Gastroesophageal sphincter (tissue), 4 donors: ENCODE results near the gene FASTKD3. TPM values are rescaled to one million over a fixed set of nuclear protein-coding genes. Genes with fewer than 3 reads are reported as not detected.
A peak's percentile ranks its signal among the peaks of the same experiment; 100 is the strongest.

Experiments
- ATAC-seq: fragments of 150-250 bp; one replicate; pipeline ENCODE4 v1.9.1; 2016; ENCODE audit warnings: mild to moderate bottlenecking, moderate library complexity
- H3K27ac ChIP-seq, 4 donors: fragments of 200-600 bp; sonication (generic) in 3 of 4; 1 replicate in 3 of 4; 2 replicates in 1 of 4; pipeline ENCODE4 v1.5.1; 2016 to 2019
- H3K27me3 ChIP-seq: fragments of 200-600 bp; sonication (generic); one replicate; pipeline ENCODE4 v1.5.1; 2019
- H3K36me3 ChIP-seq, 2 donors: fragments of 200-600 bp; sonication (generic); one replicate each; pipeline ENCODE4 v1.5.1; 2019; ENCODE audit warnings: control low read depth in 1 of 2
- H3K4me1 ChIP-seq, 3 donors: fragments of 200-600 bp; sonication (generic); 1 replicate in 2 of 3; 2 replicates in 1 of 3; pipeline ENCODE4 v1.5.1; 2016 to 2019; ENCODE audit warnings: control low read depth in 2 of 3
- H3K4me3 ChIP-seq, 2 donors: fragments of 200-600 bp; sonication (generic); one replicate each; pipeline ENCODE4 v1.5.1; 2019; ENCODE audit warnings: mild to moderate bottlenecking in 1 of 2, moderate library complexity in 1 of 2
- H3K9me3 ChIP-seq, 3 donors: fragments of 200-600 bp; sonication (generic); one replicate each; pipeline ENCODE4 v1.5.1; 2017 to 2019; ENCODE audit warnings: control low read depth in 2 of 3
- EP300 ChIP-seq: sonication (generic); formaldehyde crosslinking; IDR thresholded peaks from one replicate; pipeline ENCODE4 v1.6.1; 2017; ENCODE audit warnings: antibody characterized with exemption, mild to moderate bottlenecking
- POLR2A ChIP-seq, 2 donors: fragments of 450-650 bp; IDR thresholded peaks; one replicate each; pipeline ENCODE4 v1.6.1; 2017; ENCODE audit warnings: antibody characterized with exemption in 2 of 2, mild to moderate bottlenecking in 2 of 2, moderate library complexity in 1 of 2
- POLR2AphosphoS5 ChIP-seq: sonication (generic); formaldehyde crosslinking; IDR thresholded peaks from one replicate; pipeline ENCODE4 v1.6.1; 2017; ENCODE audit warnings: antibody characterized with exemption
- WGBS, 2 donors: methylation state at CpG; one replicate each; pipeline ENCODE4 v1.1.5; 2018; ENCODE audit warnings: low coverage in 1 of 2; 5-methylcytosine and 5-hydroxymethylcytosine counted together
- total RNA-seq, 4 donors: library from RNA; depleted of rRNA; stranded (reverse); fragments of >200 nt; gene quantifications; one replicate each; pipeline ENCODE4 v1.1.0, GENCODE V29; 2016
- TF ChIP-seq, protein P1 (sequence below), 4 experiments: fragments of 200-600 bp in 2 of 4; fragments of 450-650 bp in 2 of 4; sonication (generic) in 1 of 4; IDR thresholded peaks; one replicate each; pipeline ENCODE4 v1.5.1; 2017 to 2019; ENCODE audit warnings: antibody characterized with exemption in 4 of 4, mild to moderate bottlenecking in 2 of 4, moderate library complexity in 2 of 4

FASTKD3 gene
- total RNA-seq, 4 donors from 2014 or later, result 4.6 to 14.4 (median 10.1) TPM

DNA sequence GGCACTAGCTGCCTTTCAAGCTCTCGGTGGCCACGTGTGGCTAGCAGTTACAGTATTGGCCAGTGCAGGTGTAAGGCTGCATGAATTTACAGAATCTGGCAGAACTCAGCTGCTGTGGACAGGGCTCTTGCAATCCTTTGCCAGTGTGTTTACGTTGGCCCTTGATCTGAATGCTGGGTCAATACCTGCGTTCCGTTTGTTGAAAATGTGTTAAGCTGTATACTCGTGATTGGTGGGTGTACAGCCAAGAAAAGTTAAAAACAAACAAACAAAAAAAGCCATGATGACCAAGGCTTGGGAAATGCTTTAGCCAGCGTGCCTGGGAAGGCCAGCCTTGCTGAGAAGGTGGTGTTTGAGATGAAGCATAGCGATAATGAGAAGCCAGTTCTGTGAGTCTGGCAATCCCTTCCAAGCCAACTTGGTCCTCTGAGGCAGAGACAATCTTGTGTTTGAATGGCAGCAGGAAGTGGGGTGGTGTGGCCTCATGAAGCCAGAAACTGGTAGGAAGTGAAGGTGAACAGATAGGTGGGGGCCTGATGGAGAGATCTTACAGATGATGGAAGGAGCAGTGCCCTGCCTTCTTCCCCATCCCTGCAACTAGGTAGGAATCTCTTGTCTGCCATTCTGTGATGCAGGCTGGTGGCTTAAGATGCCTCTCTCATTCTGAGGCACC, 17.1 kb downstream of the FASTKD3 start:
- H3K9me3 ChIP-seq, result no peaks in the 10 kb centered on the region
- no peak for ATAC-seq
- WGBS, 2 donors, result 95% methylated on average over 6 to 7 of the region's 8 CpGs
- H3K36me3 ChIP-seq, result no peaks in the 10 kb centered on the region
- peaks cover 39% of the 10 kb centered on the region for H3K27me3 ChIP-seq
- no peak overlapping the region for H3K27ac ChIP-seq
- H3K4me1 ChIP-seq, result peaks cover 0 to 26% (median 7%) of the 10 kb centered on the region in 3 donors
- no peak for TF ChIP-seq POLR2A (IDR thresholded peaks at IDR 0.05)
- TF ChIP-seq, protein P1, sequence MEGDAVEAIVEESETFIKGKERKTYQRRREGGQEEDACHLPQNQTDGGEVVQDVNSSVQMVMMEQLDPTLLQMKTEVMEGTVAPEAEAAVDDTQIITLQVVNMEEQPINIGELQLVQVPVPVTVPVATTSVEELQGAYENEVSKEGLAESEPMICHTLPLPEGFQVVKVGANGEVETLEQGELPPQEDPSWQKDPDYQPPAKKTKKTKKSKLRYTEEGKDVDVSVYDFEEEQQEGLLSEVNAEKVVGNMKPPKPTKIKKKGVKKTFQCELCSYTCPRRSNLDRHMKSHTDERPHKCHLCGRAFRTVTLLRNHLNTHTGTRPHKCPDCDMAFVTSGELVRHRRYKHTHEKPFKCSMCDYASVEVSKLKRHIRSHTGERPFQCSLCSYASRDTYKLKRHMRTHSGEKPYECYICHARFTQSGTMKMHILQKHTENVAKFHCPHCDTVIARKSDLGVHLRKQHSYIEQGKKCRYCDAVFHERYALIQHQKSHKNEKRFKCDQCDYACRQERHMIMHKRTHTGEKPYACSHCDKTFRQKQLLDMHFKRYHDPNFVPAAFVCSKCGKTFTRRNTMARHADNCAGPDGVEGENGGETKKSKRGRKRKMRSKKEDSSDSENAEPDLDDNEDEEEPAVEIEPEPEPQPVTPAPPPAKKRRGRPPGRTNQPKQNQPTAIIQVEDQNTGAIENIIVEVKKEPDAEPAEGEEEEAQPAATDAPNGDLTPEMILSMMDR (IDR thresholded peaks at IDR 0.05), result no peak
- H3K4me3 ChIP-seq, result no peak overlapping the region

DNA sequence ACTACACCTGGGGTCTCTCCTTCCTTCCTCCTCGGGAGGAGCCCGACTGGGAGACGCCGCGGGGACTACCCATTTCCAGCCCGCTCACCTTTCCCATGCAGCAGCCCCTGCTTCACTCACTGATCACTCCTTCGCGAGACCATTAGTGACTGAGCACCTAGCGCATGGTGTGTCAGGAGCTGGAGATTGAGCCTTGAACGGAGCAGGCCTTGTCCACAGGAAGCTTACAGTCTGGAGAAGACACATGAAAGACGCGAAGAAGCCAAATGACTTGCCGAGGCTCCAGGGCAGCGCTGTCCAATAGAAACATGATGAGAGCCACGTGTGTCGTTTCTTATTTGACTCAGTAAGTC, 17.6 kb downstream of the FASTKD3 start:
- peaks cover 39% of the 10 kb centered on the region for H3K27me3 ChIP-seq
- 85 to 90% methylated on average over 2 to 7 of the region's 16 CpGs for WGBS, 2 donors
- no peak for TF ChIP-seq POLR2AphosphoS5
- no peak for TF ChIP-seq POLR2A (IDR thresholded peaks at IDR 0.05)
- no peak for TF ChIP-seq EP300
- TF ChIP-seq, protein P1 (IDR thresholded peaks at IDR 0.05), result no peak
- ATAC-seq, result no peak
- H3K36me3 ChIP-seq, result no peaks in the 10 kb centered on the region
- H3K27ac ChIP-seq, result no peak overlapping the region
- peak overlapping the region in 1 of 2 donors; percentile 60 for H3K4me3 ChIP-seq
- H3K9me3 ChIP-seq, result no peaks in the 10 kb centered on the region
- H3K4me1 ChIP-seq, result peaks cover 0 to 26% (median 7%) of the 10 kb centered on the region in 3 donors

DNA sequence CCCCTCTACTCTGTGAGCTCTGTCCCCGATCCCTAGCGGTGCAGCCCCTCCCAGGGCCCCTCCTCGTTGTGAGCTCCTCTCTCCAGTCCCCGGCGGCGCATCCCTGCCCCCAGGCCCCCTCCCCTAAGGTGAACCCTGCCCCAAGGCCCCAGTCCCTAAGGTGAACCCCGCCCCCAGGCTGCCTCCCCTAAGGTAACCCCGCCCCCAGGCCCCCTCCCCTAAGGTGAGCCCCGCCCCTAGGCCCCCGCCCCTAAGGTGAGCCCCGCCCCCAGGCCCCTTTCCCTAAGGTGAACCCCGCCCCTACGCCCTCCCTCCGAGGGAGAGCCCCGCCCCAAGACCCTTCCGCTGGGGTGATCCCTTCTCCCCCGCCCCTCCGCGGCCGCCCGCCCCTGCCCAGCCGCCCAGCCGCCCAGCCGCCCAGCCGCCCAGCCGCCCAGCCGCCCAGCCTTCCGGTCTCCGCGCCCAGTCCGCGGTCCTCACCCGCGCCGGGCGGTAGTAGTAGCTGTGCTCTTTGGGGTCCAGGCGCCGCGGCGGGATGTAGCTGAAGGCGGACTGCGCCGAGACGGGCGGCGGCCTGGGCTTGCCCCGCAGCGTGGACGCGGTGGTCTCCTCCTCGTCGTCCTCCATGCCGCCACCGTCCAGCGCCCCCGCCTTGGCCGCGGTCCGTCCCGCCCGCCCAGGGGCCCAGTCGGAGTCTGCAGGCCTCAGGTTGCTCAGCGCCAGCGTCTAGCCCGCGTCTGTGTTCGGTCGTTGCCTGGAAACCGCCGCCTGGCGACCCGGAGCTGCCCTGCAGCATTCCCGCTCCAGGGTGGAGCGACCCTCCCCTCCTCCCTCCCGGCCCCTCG, 18.2 kb downstream of the FASTKD3 start, which contains the start of gene CFAP90:
Gene CFAP90, minus strand, starts transcription at position 739 of the 845 bp plus-strand sequence. Its CDS starts 112 bp downstream, at position 627.
- H3K9me3 ChIP-seq, result no peaks in the 10 kb centered on the region
- H3K27ac ChIP-seq, result peak within 1 kb of the TSS in 1 of 4 donors; percentile 32
- H3K4me1 ChIP-seq, result peaks cover 0 to 26% (median 7%) of the 10 kb centered on the region in 3 donors
- H3K4me3 ChIP-seq, result peak within 1 kb of the TSS; percentile 22 to 60
- WGBS, 2 donors, result 0% methylated on average over 10 of the region's 76 CpGs; no CpG with 5 or more reads in 1 of the 2 donors
- H3K36me3 ChIP-seq, result no peaks in the 10 kb centered on the region
- H3K27me3 ChIP-seq, result peaks cover 44% of the 10 kb centered on the region
- ATAC-seq, result peak; percentile 48
- TF ChIP-seq, protein P1 (IDR thresholded peaks at IDR 0.05), result no peak
- no peak for TF ChIP-seq POLR2AphosphoS5
- TF ChIP-seq POLR2A (IDR thresholded peaks at IDR 0.05), result no peak
- TF ChIP-seq EP300, result no peak

GRCh38 chr5:7849681-7850394, 19.0 kb downstream of the FASTKD3 start:
- TF ChIP-seq, protein P1 (IDR thresholded peaks at IDR 0.05), result peak in 1 of 4 experiments; percentile 32
- no peak for TF ChIP-seq EP300
- no peak for TF ChIP-seq POLR2AphosphoS5
- H3K4me3 ChIP-seq, result peak overlapping the region; percentile 22 to 60
- H3K36me3 ChIP-seq, result no peaks in the 10 kb centered on the region
- peaks cover 0 to 26% (median 7%) of the 10 kb centered on the region in 3 donors for H3K4me1 ChIP-seq
- H3K27ac ChIP-seq, result peak overlapping the region in 1 of 4 donors; percentile 32
- WGBS, 2 donors, result no CpG with 5 or more reads among the region's 44 CpGs
- ATAC-seq, result peak; percentile 31
- peaks cover 50% of the 10 kb centered on the region for H3K27me3 ChIP-seq
- H3K9me3 ChIP-seq, result no peaks in the 10 kb centered on the region
